NCI-H1417 treated with DMSO at 0.1 percent for 48 hours (cell line): Measurements from ENCODE around the gene COG4.

Source experiments
- DNase-seq: peaks from one replicate; lab custom pipeline; 2025; lab: John Stamatoyannopoulos, UW

Gene COG4

DNA sequence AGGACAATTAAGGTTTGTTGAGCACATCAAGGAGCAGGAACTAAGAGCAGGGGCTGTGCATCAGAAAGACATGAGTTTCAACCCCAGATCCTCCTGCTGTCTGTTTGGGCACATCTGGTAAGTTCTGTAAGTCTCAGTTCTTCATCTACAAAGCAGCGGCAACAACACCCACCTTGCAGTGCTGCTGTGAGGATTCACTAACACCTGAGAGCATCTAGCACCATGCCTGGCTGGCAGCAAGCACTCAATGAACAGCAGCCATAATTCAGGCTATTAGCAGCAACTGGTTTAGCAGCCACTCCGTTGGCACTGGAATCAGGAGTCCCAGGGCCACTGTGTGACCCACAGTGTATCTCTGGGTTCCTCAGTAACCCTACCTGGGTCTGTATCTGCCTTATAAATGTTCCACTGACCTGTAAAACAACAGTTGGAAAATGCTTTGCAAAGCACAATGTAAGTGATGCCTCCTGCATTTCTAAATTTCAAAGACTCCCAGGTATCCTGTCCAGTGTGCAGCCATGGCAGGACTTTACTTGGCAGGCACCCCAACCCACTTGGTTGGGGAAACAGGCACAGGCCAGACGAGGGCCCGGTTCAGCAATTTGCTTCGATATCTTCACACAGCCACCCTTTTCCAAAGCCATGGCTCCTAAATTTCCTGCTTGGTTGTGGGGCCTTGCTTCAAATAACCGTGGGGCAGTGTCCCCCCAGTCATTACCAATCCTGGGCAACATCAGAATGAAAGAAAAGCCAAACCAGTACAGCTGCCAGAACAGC is 88.7 kb downstream of the COG4 start:
- no peak for DNase-seq

DNA sequence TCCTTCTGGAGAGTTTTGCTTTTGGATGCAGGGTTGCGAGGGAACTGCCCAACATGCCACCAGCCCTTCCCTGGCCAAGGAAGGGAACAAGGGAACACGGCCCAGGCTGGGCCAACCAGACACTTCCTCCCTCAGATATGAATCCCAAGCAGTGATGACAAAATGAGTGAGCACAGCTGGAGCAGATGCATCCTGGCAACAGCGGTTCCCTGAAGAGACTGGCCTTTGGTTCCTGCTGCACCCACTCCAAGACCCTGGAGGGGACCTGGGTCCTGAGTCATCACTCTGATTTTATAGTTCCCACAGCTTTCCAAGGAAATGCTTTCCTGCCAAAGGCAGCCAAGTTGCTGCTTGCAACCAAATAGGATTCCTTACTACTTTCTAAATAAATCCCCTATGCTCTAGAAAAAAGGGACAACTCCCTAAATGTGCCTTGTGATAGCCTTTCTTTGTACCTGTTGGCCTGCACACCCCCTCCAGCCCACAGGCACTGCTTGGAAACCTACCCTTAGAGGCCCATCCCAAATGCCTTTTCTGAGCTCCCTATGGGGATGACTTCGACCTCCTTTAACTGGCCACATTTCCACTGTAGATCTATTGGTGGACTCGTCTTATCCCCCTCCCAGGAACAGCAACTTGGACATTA is 89.8 kb downstream of the COG4 start:
- no peak for DNase-seq

DNA sequence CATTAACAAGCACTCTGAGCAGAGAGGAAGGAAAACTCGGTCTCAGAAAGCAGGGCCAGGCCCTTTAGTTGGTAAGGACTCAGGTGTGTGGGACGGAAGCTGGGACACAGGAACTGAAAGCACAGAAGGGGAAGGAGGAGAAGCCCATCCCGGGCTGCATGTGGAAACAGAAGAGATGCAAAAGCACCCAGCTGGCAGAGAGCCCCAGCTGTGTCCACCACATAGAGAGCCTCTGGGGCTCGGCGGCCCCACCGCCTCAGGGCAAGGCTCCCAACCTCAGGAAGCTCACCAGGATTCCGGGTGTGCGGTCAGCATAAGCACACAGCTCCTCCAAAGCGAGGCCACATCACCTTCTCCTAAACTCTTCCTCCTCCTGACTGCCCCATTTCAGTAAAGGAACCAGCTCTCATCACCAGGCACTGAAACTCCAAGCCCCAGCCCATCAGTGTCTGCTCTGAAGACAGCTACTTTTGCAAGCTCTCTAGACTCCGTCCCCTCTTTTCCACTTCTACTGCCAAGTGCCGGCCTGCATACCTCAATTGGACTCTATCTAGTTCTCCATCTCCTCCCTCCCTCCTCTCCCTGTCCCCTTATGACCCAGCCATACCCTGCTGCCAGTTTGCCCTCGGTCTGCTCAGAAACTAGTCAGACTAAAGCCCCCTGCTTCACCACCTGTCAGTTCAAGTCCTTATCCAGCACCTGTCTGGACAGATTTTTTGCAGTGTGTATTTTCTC is 90.5 kb downstream of the COG4 start:
- DNase-seq, result no peak

DNA sequence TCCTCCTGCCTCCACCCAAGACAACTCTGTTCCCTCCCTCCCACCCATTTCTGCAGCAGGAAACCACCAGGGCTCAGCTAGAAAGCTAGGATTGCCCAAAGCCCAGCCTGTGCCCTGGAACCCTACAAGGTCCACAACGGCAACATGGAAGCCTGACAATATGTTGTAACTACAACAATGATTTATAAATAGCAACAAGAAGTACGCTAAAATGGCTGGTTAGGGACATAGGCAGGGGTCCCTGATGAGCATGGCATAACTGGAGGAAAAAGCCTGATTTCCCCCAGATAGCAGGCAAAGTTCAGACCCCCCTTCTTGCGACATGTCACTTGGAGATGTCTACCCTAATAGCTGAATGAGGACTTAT is 91.0 kb downstream of the COG4 start:
- DNase-seq, result no peak

DNA sequence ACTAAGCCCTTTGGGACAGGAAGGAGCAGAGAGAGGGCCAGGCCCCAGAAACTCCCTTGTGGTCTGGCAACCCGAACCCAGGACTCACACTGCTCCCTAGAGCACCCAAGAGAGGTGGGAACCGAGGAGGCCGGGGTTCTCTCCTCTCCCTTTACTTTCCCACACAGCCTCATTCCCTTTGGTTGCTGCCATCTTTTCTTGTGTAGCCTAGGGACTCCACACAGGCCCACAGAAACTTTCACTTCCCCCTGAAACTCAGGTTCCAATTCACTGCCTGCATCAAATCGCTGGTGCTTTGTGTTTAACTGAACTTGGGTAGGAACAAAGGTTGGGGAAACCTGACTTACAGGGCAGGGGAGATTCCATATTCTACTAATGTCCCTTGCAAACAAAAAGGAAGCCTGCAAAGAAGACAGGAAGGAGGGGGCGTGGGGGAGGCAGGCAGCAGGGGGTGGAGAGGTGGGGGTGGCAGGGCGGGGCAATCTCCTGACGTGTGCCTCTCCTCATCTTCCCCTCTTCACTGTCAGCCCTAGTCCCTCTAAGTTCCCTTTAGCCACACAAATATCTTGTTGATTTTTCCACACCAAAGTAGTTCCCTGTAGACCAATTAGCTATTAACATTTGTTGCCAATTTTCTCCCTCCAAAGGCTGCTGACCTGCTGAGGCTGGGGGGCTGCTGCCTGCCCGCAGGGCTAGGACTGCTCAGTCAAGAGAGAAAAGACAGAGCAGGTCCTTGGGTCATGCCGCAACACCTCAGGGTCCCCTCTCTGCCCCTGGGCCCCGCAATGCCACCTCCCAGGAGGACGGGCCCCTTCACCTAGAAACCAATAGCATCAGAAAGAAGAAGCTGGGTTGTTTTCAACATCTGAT is 92.5 kb downstream of the COG4 start:
- no peak for DNase-seq
